Karpas-422 (cell line): ENCODE data around the gene FNTB. TPM values are rescaled to one million over a fixed set of nuclear protein-coding genes. Genes with fewer than 3 reads are reported as not detected.

Experiments
- DNase-seq: peaks from one replicate; pipeline ENCODE4 v3.0.0-alpha.2; 2015
- H2AFZ ChIP-seq: fragments of 200-600 bp; sonication (generic); 2 replicates; pipeline ENCODE4 v1.6.1; 2014; ENCODE audit warnings: antibody characterized with exemption, low read length, mixed read lengths
- H3K27ac ChIP-seq: fragments of 200-600 bp; sonication (generic); 2 replicates; pipeline ENCODE4 v1.5.1; 2014; ENCODE audit warnings: mild to moderate bottlenecking, low read length, moderate library complexity
- H3K27me3 ChIP-seq: fragments of 200-600 bp; sonication (generic); 2 replicates; pipeline ENCODE4 v1.6.1; 2014; ENCODE audit warnings: low read length, mixed read lengths
- H3K36me3 ChIP-seq: fragments of 200-600 bp; sonication (generic); 2 replicates; pipeline ENCODE4 v1.6.1; 2014; ENCODE audit warnings: low read length, mixed read lengths; ENCODE audit not compliant: insufficient read depth
- H3K4me1 ChIP-seq: fragments of 200-600 bp; sonication (generic); 2 replicates; pipeline ENCODE4 v1.6.1; 2014; ENCODE audit warnings: mild to moderate bottlenecking, low read length, mixed read lengths
- H3K4me2 ChIP-seq: fragments of 200-600 bp; sonication (generic); 2 replicates; pipeline ENCODE4 v1.6.1; 2014; ENCODE audit warnings: low read length, low read depth, mild to moderate bottlenecking; ENCODE audit not compliant: poor library complexity, severe bottlenecking
- H3K4me3 ChIP-seq: fragments of 200-600 bp; sonication (generic); 2 replicates; pipeline ENCODE4 v1.5.1; 2014; ENCODE audit warnings: mild to moderate bottlenecking, antibody characterized with exemption, low read length, mixed read lengths
- H3K79me2 ChIP-seq: fragments of 200-600 bp; sonication (generic); 2 replicates; pipeline ENCODE4 v1.6.1; 2014; ENCODE audit warnings: mild to moderate bottlenecking, low read length, mixed read lengths
- H3K9ac ChIP-seq: fragments of 200-600 bp; sonication (generic); 2 replicates; pipeline ENCODE4 v1.6.0; 2014; ENCODE audit warnings: low read length
- H3K9me2 ChIP-seq: fragments of 200-600 bp; sonication (generic), shearing (Covaris generic); replicated peaks from 2 replicates; pipeline ENCODE4 v1.6.0; 2014; ENCODE audit warnings: mild to moderate bottlenecking, low read length, moderate library complexity; ENCODE audit not compliant: insufficient read depth
- H3K9me3 ChIP-seq: fragments of 300-700, 200-600 bp; sonication (generic); 2 replicates; pipeline ENCODE4 v1.6.1; 2014; ENCODE audit warnings: low read length, mixed read lengths
- H4K20me1 ChIP-seq: fragments of 200-600 bp; sonication (generic); 2 replicates; pipeline ENCODE4 v1.6.1; 2014; ENCODE audit warnings: mild to moderate bottlenecking, antibody characterized with exemption, low read length, low read depth; ENCODE audit not compliant: insufficient read depth
- total RNA-seq: library from RNA; depleted of rRNA; stranded (reverse); fragments of >200 nt; shearing (Covaris generic); gene quantifications from 2 replicates; pipeline ENCODE4 v1.2.3, GENCODE V29; 2014; ENCODE audit warnings: low replicate concordance

FNTB gene
- total RNA-seq, 1 experiment from 2014 or later, result 16.0 TPM

- Histone ChIP-seq H3K9me2 (no peaks in the 10 kb centered on the region), H3K9ac (peak overlapping the region; percentile 35), H3K4me1 (peaks cover 37% of the 10 kb centered on the region), H3K27me3 (no peaks in the 10 kb centered on the region), H2AFZ (no peak overlapping the region), H3K79me2 (no peaks in the 10 kb centered on the region), H3K4me2 (peak overlapping the region; percentile 31), H3K27ac (peak overlapping the region; percentile 45), H3K4me3 (peak overlapping the region; percentile 9; the same call in 1 of the 2 replicates), H3K9me3 (no peaks in the 10 kb centered on the region), H4K20me1 (peaks cover 32% of the 10 kb centered on the region; the same call in 1 of the 2 replicates), H3K36me3 (no peaks in the 10 kb centered on the region)
- DNase-seq, result no peak
Measured at GRCh38 chr14:64968651-64969050, 18.0 kb upstream of the FNTB start.

GRCh38 chr14:64970041-64970440 is 16.7 kb upstream of the FNTB start:
- Histone ChIP-seq H3K4me2 (no peak overlapping the region), H3K79me2 (no peaks in the 10 kb centered on the region), H3K9me2 (no peaks in the 10 kb centered on the region), H3K27me3 (no peaks in the 10 kb centered on the region), H2AFZ (no peak overlapping the region), H3K9me3 (no peaks in the 10 kb centered on the region), H3K9ac (no peak overlapping the region), H3K4me3 (no peak overlapping the region), H3K27ac (no peak overlapping the region), H4K20me1 (peaks cover 32% of the 10 kb centered on the region; the same call in 1 of the 2 replicates), H3K36me3 (no peaks in the 10 kb centered on the region), H3K4me1 (peaks cover 36% of the 10 kb centered on the region)
- no peak for DNase-seq

GRCh38 chr14:64970776-64971477 is 15.8 kb upstream of the FNTB start:
- Histone ChIP-seq H4K20me1 (peaks cover 32% of the 10 kb centered on the region; the same call in 1 of the 2 replicates), H3K9me3 (no peaks in the 10 kb centered on the region), H3K4me2 (no peak overlapping the region), H3K27ac (no peak overlapping the region), H3K9ac (no peak overlapping the region), H3K27me3 (no peaks in the 10 kb centered on the region), H3K4me3 (no peak overlapping the region), H3K36me3 (no peaks in the 10 kb centered on the region), H3K4me1 (peaks cover 29% of the 10 kb centered on the region), H2AFZ (no peak overlapping the region), H3K9me2 (no peaks in the 10 kb centered on the region), H3K79me2 (no peaks in the 10 kb centered on the region)
- no peak for DNase-seq

GRCh38 chr14:64971491-64971942 is 15.2 kb upstream of the FNTB start:
- H3K27ac ChIP-seq, result no peak overlapping the region
- H3K9me2 ChIP-seq, result no peaks in the 10 kb centered on the region
- peak overlapping the region; percentile 60 for H3K4me2 ChIP-seq
- no peak for DNase-seq
- H3K79me2 ChIP-seq, result no peaks in the 10 kb centered on the region
- H3K4me3 ChIP-seq, result peak overlapping the region; percentile 58; the same call in 1 of the 2 replicates
- H3K27me3 ChIP-seq, result no peaks in the 10 kb centered on the region
- H2AFZ ChIP-seq, result no peak overlapping the region
- peaks cover 32% of the 10 kb centered on the region; the same call in 1 of the 2 replicates for H4K20me1 ChIP-seq
- peaks cover 29% of the 10 kb centered on the region for H3K4me1 ChIP-seq
- no peaks in the 10 kb centered on the region for H3K9me3 ChIP-seq
- no peaks in the 10 kb centered on the region for H3K36me3 ChIP-seq
- H3K9ac ChIP-seq, result peak overlapping the region; percentile 55

- peak within 1 kb of the TSS; percentile 70 for H3K4me2 ChIP-seq
- peaks cover 29% of the 10 kb centered on the region for H3K4me1 ChIP-seq
- peaks cover 32% of the 10 kb centered on the region; the same call in 1 of the 2 replicates for H4K20me1 ChIP-seq
- H3K36me3 ChIP-seq, result no peaks in the 10 kb centered on the region
- no peaks in the 10 kb centered on the region for H3K27me3 ChIP-seq
- no peak within 1 kb of the TSS for H2AFZ ChIP-seq
- H3K9ac ChIP-seq, result peak within 1 kb of the TSS; percentile 63
- no peaks in the 10 kb centered on the region for H3K9me2 ChIP-seq
- no peaks in the 10 kb centered on the region for H3K9me3 ChIP-seq
- H3K4me3 ChIP-seq, result peak within 1 kb of the TSS; percentile 67
- H3K79me2 ChIP-seq, result no peaks in the 10 kb centered on the region
- H3K27ac ChIP-seq, result no peak within 1 kb of the TSS
- DNase-seq, result peak; percentile 60
Measured at GRCh38 chr14:64971943-64972791, 14.5 kb upstream of the FNTB start, which contains the start of gene RAB15. Gene RAB15, minus strand, starts transcription at chr14:64972336. Its CDS starts 260 bp downstream, at chr14:64972076.

- H3K4me1 ChIP-seq, result peaks cover 25% of the 10 kb centered on the region
- no peak overlapping the region for H2AFZ ChIP-seq
- H4K20me1 ChIP-seq, result peaks cover 32% of the 10 kb centered on the region; the same call in 1 of the 2 replicates
- H3K9me3 ChIP-seq, result no peaks in the 10 kb centered on the region
- no peaks in the 10 kb centered on the region for H3K36me3 ChIP-seq
- no peak overlapping the region for H3K27ac ChIP-seq
- DNase-seq, result no peak
- H3K9me2 ChIP-seq, result no peaks in the 10 kb centered on the region
- H3K4me3 ChIP-seq, result no peak overlapping the region
- no peak overlapping the region for H3K9ac ChIP-seq
- no peaks in the 10 kb centered on the region for H3K79me2 ChIP-seq
- H3K27me3 ChIP-seq, result no peaks in the 10 kb centered on the region
- H3K4me2 ChIP-seq, result peak overlapping the region; percentile 70
Measured at GRCh38 chr14:64973026-64973442, 13.7 kb upstream of the FNTB start.

GRCh38 chr14:64973826-64974225 is 12.9 kb upstream of the FNTB start:
- no peak overlapping the region for H2AFZ ChIP-seq
- H3K27ac ChIP-seq, result no peak overlapping the region
- no peak overlapping the region for H3K9ac ChIP-seq
- H3K9me2 ChIP-seq, result no peaks in the 10 kb centered on the region
- H3K79me2 ChIP-seq, result no peaks in the 10 kb centered on the region
- peaks cover 17% of the 10 kb centered on the region for H3K4me1 ChIP-seq
- H3K4me3 ChIP-seq, result no peak overlapping the region
- no peak for DNase-seq
- H4K20me1 ChIP-seq, result peaks cover 29% of the 10 kb centered on the region; the same call in 1 of the 2 replicates
- no peak overlapping the region for H3K4me2 ChIP-seq
- H3K9me3 ChIP-seq, result no peaks in the 10 kb centered on the region
- no peaks in the 10 kb centered on the region for H3K27me3 ChIP-seq
- H3K36me3 ChIP-seq, result no peaks in the 10 kb centered on the region

GRCh38 chr14:64974563-64974962 is 12.1 kb upstream of the FNTB start:
- H3K9me2 ChIP-seq, result no peaks in the 10 kb centered on the region
- H4K20me1 ChIP-seq, result peaks cover 22% of the 10 kb centered on the region; the same call in 1 of the 2 replicates
- H3K27ac ChIP-seq, result no peak overlapping the region
- DNase-seq, result no peak
- no peaks in the 10 kb centered on the region for H3K9me3 ChIP-seq
- no peaks in the 10 kb centered on the region for H3K36me3 ChIP-seq
- H3K4me3 ChIP-seq, result no peak overlapping the region
- H3K79me2 ChIP-seq, result no peaks in the 10 kb centered on the region
- no peak overlapping the region for H3K9ac ChIP-seq
- no peak overlapping the region for H3K4me2 ChIP-seq
- H2AFZ ChIP-seq, result no peak overlapping the region
- H3K4me1 ChIP-seq, result peaks cover 10% of the 10 kb centered on the region
- H3K27me3 ChIP-seq, result no peaks in the 10 kb centered on the region
